HEK293T (cell line): Measurements from ENCODE around the gene PRKCB.

Experiments
- CTCF ChIA-PET: fragments of 350-600 bp; formaldehyde crosslinking; extraction: SDS; loops from one replicate; lab custom pipeline; 2021; ENCODE audit warnings: antibody characterized with exemption, inconsistent platforms; lab: Yijun Ruan, JAX
- POLR2A ChIA-PET: fragments of 350-600 bp; formaldehyde crosslinking; extraction: SDS; loops from one replicate; lab custom pipeline; 2020; ENCODE audit warnings: antibody characterized with exemption, inconsistent platforms; lab: Yijun Ruan, JAX
- DNase-seq: peaks from one replicate; pipeline ENCODE4 v3.0.0; 2012; ENCODE audit warnings: mixed read lengths; ENCODE audit errors: extremely low spot score
- ARNT ChIP-seq: fragments of 450-650 bp; IDR thresholded peaks from 2 replicates; pipeline ENCODE4 v1.6.1; 2017; ENCODE audit warnings: mild to moderate bottlenecking
- BHLHE40 ChIP-seq: fragments of 450-650 bp; IDR thresholded peaks from 2 replicates; pipeline ENCODE4 v1.6.1; 2016; ENCODE audit warnings: mild to moderate bottlenecking, moderate library complexity, borderline replicate concordance
- CTBP1 ChIP-seq: fragments of 450-650 bp; IDR thresholded peaks from 2 replicates; pipeline ENCODE4 v1.6.1; 2016; ENCODE audit warnings: borderline replicate concordance
- ELF4 ChIP-seq: fragments of 450-650 bp; IDR thresholded peaks from 2 replicates; pipeline ENCODE4 v1.6.1; 2017; ENCODE audit warnings: antibody characterized with exemption
- FOXA1 ChIP-seq: fragments of 450-650 bp; IDR thresholded peaks from 2 replicates; pipeline ENCODE4 v1.6.1; 2016; ENCODE audit warnings: mild to moderate bottlenecking
- FOXK2 ChIP-seq: fragments of 450-650 bp; IDR thresholded peaks from 2 replicates; pipeline ENCODE4 v1.6.1; 2016; ENCODE audit warnings: mild to moderate bottlenecking
- FOXM1 ChIP-seq: fragments of 450-650 bp; IDR thresholded peaks from 2 replicates; pipeline ENCODE4 v1.6.1; 2017; ENCODE audit warnings: mild to moderate bottlenecking, borderline replicate concordance
- HDGF ChIP-seq: fragments of 450-650 bp; IDR thresholded peaks from 2 replicates; pipeline ENCODE4 v1.6.1; 2017; ENCODE audit warnings: antibody characterized with exemption, borderline replicate concordance
- L3MBTL2 ChIP-seq: fragments of 450-650 bp; conservative IDR thresholded peaks from 2 replicates; pipeline ENCODE4 v1.6.1; 2016; ENCODE audit warnings: mild to moderate bottlenecking
- LEF1 ChIP-seq: fragments of 450-650 bp; IDR thresholded peaks from 2 replicates; pipeline ENCODE4 v1.6.1; 2017; ENCODE audit warnings: mild to moderate bottlenecking, borderline replicate concordance
- NFRKB ChIP-seq: fragments of 450-650 bp; IDR thresholded peaks from 2 replicates; pipeline ENCODE4 v1.6.1; 2016; ENCODE audit warnings: mild to moderate bottlenecking, moderate library complexity
- SP1 ChIP-seq: fragments of 450-650 bp; IDR thresholded peaks from 2 replicates; pipeline ENCODE4 v1.6.1; 2017
- SUZ12 ChIP-seq: fragments of 450-650 bp; IDR thresholded peaks from 2 replicates; pipeline ENCODE4 v1.6.1; 2016; ENCODE audit warnings: mild to moderate bottlenecking
- TARDBP ChIP-seq: fragments of 450-650 bp; IDR thresholded peaks from 2 replicates; pipeline ENCODE4 v1.6.1; 2016
- ZNF384 ChIP-seq: fragments of 450-650 bp; IDR thresholded peaks from 2 replicates; pipeline ENCODE4 v1.6.1; 2016
- TF ChIP-seq, protein P1 (sequence below): fragments of 450-650 bp; IDR thresholded peaks from 2 replicates; pipeline ENCODE4 v1.6.1; 2016

PRKCB gene

GRCh38 chr16:24037335-24037734, 201.6 kb downstream of the PRKCB start:
- ChIA-PET POLR2A (no interaction called here), CTCF (interaction anchor here (0.6 kb wide), 1 partner anchor 237 kb away, joined by 3 read pairs; no protein-coding TSS in a partner anchor)
- TF ChIP-seq SP1 (no peak), BHLHE40 (no peak), SUZ12 (no peak), FOXM1 (no peak), HDGF (no peak), L3MBTL2 (no peak), FOXA1 (no peak), ARNT (no peak), ZNF384 (no peak), LEF1 (no peak), NFRKB (no peak), FOXK2 (no peak), CTBP1 (no peak), TARDBP (no peak), ELF4 (no peak)
- TF ChIP-seq, protein P1, sequence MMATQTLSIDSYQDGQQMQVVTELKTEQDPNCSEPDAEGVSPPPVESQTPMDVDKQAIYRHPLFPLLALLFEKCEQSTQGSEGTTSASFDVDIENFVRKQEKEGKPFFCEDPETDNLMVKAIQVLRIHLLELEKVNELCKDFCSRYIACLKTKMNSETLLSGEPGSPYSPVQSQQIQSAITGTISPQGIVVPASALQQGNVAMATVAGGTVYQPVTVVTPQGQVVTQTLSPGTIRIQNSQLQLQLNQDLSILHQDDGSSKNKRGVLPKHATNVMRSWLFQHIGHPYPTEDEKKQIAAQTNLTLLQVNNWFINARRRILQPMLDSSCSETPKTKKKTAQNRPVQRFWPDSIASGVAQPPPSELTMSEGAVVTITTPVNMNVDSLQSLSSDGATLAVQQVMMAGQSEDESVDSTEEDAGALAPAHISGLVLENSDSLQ, result no peak
- no peak for DNase-seq

DNA sequence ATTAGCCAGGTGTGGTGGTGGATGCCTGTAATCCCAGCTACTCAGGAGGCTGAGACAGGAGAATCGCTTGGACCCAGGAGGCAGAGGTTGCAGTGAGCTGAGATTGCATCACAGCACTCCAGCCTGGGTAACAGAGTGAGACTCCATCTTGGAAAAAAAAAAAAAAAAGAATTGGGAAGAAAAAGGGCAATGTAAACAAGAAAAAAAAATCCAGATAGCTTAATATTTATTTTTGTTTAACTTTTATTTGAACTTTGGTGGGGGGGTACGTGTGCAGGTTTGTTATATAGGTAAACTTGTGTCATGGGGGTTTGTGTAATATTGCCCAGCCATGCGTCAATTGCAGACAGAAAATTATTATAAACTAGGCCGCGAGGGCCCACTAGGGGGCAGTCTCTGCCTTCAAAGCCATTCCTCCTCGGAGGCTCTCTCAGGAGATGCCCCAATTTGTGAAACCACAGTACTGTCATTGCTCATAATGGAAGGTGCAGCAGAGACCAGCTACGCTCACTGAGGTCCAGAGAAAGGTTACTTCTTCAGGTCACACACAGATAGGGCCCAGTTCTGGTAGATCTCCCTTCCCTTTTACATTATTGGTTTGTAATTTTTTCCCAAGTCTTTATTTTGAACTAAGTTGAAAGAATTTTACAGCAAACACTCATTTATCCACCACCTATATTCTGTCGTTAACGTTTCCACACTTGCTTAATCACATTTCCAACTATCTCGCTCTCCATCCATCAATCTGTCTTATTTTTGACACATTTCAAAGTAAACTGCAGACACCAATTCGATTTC, 206.2 kb downstream of the PRKCB start:
- DNase-seq, result peak; percentile 79
- TF ChIP-seq SP1 (no peak), ELF4 (no peak), HDGF (no peak), BHLHE40 (no peak), FOXM1 (no peak), ZNF384 (no peak), ARNT (no peak), FOXK2 (no peak), LEF1 (no peak), TARDBP (no peak), NFRKB (no peak), CTBP1 (no peak)
- TF ChIP-seq, protein P1, result no peak
- POLR2A ChIA-PET, result no interaction called here
- CTCF ChIA-PET, result interaction anchor here (0.6 to 3.7 kb wide), 8 partner anchors 14 to 473 kb away, joined by 3 to 23 read pairs (median 3); no protein-coding TSS in a partner anchor

DNA sequence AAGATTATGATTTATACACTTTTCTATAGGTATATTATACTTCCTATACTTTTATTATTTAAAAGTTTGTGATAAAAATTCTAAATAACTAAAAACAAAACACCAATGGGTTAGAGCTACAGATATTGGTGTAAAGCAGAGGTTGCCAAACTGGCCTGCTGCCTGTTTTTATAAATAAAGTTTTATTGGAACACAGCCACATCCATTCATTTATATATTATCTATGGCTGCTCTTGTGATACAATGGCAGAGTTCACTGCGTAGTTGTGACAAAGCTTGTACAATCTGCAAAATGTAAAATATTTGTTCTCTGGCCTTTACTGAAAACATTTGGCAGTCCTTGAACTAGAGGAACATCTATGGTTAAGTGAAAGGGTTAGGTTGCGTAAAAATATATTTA, 208.7 kb downstream of the PRKCB start:
- DNase-seq, result no peak
- TF ChIP-seq BHLHE40 (no peak), L3MBTL2 (no peak), TARDBP (no peak), ZNF384 (no peak)
- ChIA-PET CTCF (interaction anchor here (1.8 to 3.7 kb wide), 2 partner anchors 26 to 460 kb away, joined by 4 to 23 read pairs; no protein-coding TSS in a partner anchor), POLR2A (no interaction called here)

DNA sequence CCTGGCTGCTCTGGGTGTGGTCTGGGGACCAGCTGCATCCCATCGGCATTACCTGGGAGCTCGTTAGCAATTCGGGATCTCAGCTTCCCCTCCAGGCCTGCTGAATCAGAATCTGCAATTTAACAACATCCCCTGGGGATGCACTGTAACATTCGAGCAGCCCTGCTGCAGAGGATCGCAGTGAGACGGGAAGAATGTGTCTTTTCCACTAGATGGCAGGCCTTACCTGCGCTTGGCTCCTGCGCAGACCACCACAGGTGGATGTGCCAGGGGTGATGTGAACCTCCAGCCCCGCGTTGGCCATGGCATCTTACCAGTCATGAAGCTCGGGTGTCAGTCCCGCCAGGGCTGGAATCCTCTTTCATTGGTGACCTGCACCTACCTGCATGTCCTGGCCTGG, 209.9 kb downstream of the PRKCB start:
- POLR2A ChIA-PET, result no interaction called here
- DNase-seq, result peak; percentile 37
- CTCF ChIA-PET, result interaction anchor here (0.8 to 1.8 kb wide), 5 partner anchors 25 to 463 kb away, joined by 3 to 6 read pairs (median 4); no protein-coding TSS in a partner anchor
- TF ChIP-seq FOXM1 (no peak), NFRKB (no peak), CTBP1 (no peak), ZNF384 (no peak), HDGF (no peak), LEF1 (no peak), SP1 (no peak), BHLHE40 (no peak), TARDBP (no peak), ARNT (no peak), FOXA1 (no peak), SUZ12 (no peak), ELF4 (no peak), L3MBTL2 (no peak), FOXK2 (no peak)
- TF ChIP-seq, protein P1, result no peak

DNA sequence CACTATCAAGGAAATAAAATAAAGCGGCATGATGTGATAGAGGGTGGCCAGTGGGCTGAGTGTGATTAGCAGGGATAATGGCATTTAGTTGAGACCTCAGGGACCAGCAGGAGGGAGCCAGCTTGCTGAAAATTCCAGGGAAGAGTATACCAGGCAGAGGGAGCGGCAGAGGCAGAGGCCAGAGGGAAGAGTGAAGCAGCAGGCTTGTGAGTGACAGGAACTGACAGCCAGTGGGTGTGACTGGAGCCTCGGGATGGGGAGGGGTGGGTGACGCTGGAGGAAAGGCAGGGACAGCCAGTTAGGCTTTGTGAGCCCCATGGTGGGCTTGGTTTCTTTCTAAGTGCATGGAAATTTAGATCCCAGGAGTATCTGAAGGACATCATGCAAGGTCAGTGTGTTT, 210.7 kb downstream of the PRKCB start:
- DNase-seq, result no peak
- POLR2A ChIA-PET, result no interaction called here
- CTCF ChIA-PET, result interaction anchor here (1.3 to 1.5 kb wide), 2 partner anchors 206 to 458 kb away, joined by 6 read pairs; no protein-coding TSS in a partner anchor
- TF ChIP-seq, protein P1, result peak; percentile 52
- TF ChIP-seq CTBP1, result no peak

DNA sequence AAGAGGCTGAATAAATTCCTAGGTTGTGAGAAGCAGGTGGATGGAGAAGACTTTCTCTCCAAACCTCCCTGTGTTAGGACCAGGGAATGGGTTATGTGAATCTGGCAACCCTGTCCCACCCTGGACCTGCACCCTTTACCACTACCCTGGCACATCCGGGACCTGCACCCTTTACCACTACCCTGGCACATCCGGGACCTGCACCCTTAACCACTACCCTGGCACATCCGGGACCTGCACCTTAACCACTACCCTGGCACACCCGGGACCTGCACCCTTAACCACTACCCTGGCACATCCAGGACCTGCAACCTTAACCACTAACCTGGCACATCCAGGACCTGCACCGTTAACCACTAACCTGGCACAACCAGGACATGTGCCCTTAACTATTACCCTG, 213.3 kb downstream of the PRKCB start:
- DNase-seq, result no peak
- ChIA-PET POLR2A (no interaction called here), CTCF (no interaction called here)
- TF ChIP-seq LEF1, result no peak
- TF ChIP-seq SUZ12, result no peak
- TF ChIP-seq ARNT, result no peak
- no peak for TF ChIP-seq NFRKB
- TF ChIP-seq TARDBP, result no peak
- no peak for TF ChIP-seq L3MBTL2
- TF ChIP-seq ELF4, result no peak
- no peak for TF ChIP-seq CTBP1
- TF ChIP-seq, protein P1, result no peak
- no peak for TF ChIP-seq FOXK2
- no peak for TF ChIP-seq FOXM1
- no peak for TF ChIP-seq SP1
